Duodenal mucosa (tissue), 2 donors: ENCODE results near the gene SLC39A11.
"Not testable (repeated sequence)": the region's sequence is repeated elsewhere in the genome, so short reads cannot be mapped to it uniquely, and the experiment has no call there.

Experiments used
- H3K27ac ChIP-seq: one replicate; pipeline ENCODE4 v1.7.0; 2013; ENCODE audit warnings: low read depth, low read length
- H3K27me3 ChIP-seq, 2 donors: one replicate each; pipeline ENCODE4 v1.7.0; 2013; ENCODE audit warnings: low read length in 2 of 2, control low read depth in 1 of 2; ENCODE audit not compliant: insufficient read depth in 2 of 2, control insufficient read depth in 1 of 2
- H3K36me3 ChIP-seq, 2 donors: one replicate each; pipeline ENCODE4 v1.7.0; 2013; ENCODE audit warnings: low read length in 2 of 2, control low read depth in 1 of 2; ENCODE audit not compliant: insufficient read depth in 2 of 2, control insufficient read depth in 1 of 2
- H3K4me1 ChIP-seq, 2 donors: one replicate each; pipeline ENCODE4 v1.7.0; 2013; ENCODE audit warnings: low read length in 2 of 2, control low read depth in 1 of 2; ENCODE audit not compliant: insufficient read depth in 2 of 2, control insufficient read depth in 1 of 2
- H3K4me3 ChIP-seq, 2 donors: one replicate each; pipeline ENCODE4 v1.7.0; 2013; ENCODE audit warnings: low read length in 2 of 2, low read depth in 1 of 2
- H3K9ac ChIP-seq, 2 donors: one replicate each; pipeline ENCODE4 v1.7.0; 2013; ENCODE audit warnings: low read length in 2 of 2, low read depth in 1 of 2
- H3K9me3 ChIP-seq, 2 donors: one replicate each; pipeline ENCODE4 v1.7.0; 2013; ENCODE audit warnings: low read length in 2 of 2, control low read depth in 1 of 2; ENCODE audit not compliant: control insufficient read depth in 1 of 2

The SLC39A11 gene

GRCh38 chr17:73092523-73093135 lies at the start of gene SLC39A11:
SLC39A11 (minus strand) TSS chr17:73092688; CDS start chr17:73088764, 3,924 bp downstream.
- peak within 1 kb of the TSS; percentile 63 to 85 for H3K4me3 ChIP-seq
- peaks cover under 1 to 4% of the 10 kb centered on the region in 2 donors for H3K36me3 ChIP-seq
- H3K9ac ChIP-seq, result peak within 1 kb of the TSS; percentile 16 to 63
- no peak within 1 kb of the TSS for H3K27ac ChIP-seq
- H3K27me3 ChIP-seq, result peaks cover 0 to 6% of the 10 kb centered on the region in 2 donors
- no peaks in the 10 kb centered on the region for H3K9me3 ChIP-seq
- peaks cover 5 to 11% of the 10 kb centered on the region in 2 donors for H3K4me1 ChIP-seq

GRCh38 chr17:73141411-73141810 lies 48.9 kb upstream of the SLC39A11 start:
- H3K4me1 ChIP-seq, result no peaks in the 10 kb centered on the region
- no peak overlapping the region for H3K4me3 ChIP-seq
- H3K27me3 ChIP-seq, result no peaks in the 10 kb centered on the region
- peaks cover 4 to 15% of the 10 kb centered on the region in 2 donors for H3K9me3 ChIP-seq
- no peaks in the 10 kb centered on the region for H3K36me3 ChIP-seq
- H3K9ac ChIP-seq, result no peak overlapping the region
- H3K27ac ChIP-seq, result no peak overlapping the region

GRCh38 chr17:73140566-73140965 lies 48.1 kb upstream of the SLC39A11 start:
- peaks cover under 1 to 10% of the 10 kb centered on the region in 2 donors for H3K9me3 ChIP-seq
- H3K27ac ChIP-seq, result no peak overlapping the region
- H3K36me3 ChIP-seq, result no peaks in the 10 kb centered on the region
- no peak overlapping the region for H3K4me3 ChIP-seq
- H3K4me1 ChIP-seq, result no peaks in the 10 kb centered on the region
- H3K9ac ChIP-seq, result no peak overlapping the region
- no peaks in the 10 kb centered on the region for H3K27me3 ChIP-seq

- Histone ChIP-seq H3K27me3 (no peaks in the 10 kb centered on the region), H3K27ac (no peak overlapping the region), H3K4me1 (no peaks in the 10 kb centered on the region), H3K9ac (no peak overlapping the region), H3K4me3 (no peak overlapping the region), H3K9me3 (peaks cover 0 to under 1% of the 10 kb centered on the region in 2 donors), H3K36me3 (no peaks in the 10 kb centered on the region)
These were observed 46.8 kb upstream of the SLC39A11 start for GRCh38 chr17:73139296-73139695.

- Histone ChIP-seq H3K27me3 (no peaks in the 10 kb centered on the region), H3K27ac (no peak overlapping the region), H3K4me1 (no peaks in the 10 kb centered on the region), H3K9me3 (no peaks in the 10 kb centered on the region), H3K36me3 (no peaks in the 10 kb centered on the region), H3K4me3 (no peak overlapping the region), H3K9ac (no peak overlapping the region)
These were observed 46.2 kb upstream of the SLC39A11 start for GRCh38 chr17:73138541-73139138.

- no peak overlapping the region for H3K27ac ChIP-seq
- no peaks in the 10 kb centered on the region for H3K27me3 ChIP-seq
- no peaks in the 10 kb centered on the region for H3K36me3 ChIP-seq
- no peaks in the 10 kb centered on the region for H3K9me3 ChIP-seq
- no peak overlapping the region for H3K9ac ChIP-seq
- H3K4me1 ChIP-seq, result no peaks in the 10 kb centered on the region
- H3K4me3 ChIP-seq, result no peak overlapping the region
These were observed 44.9 kb upstream of the SLC39A11 start for GRCh38 chr17:73137376-73137775.

- Histone ChIP-seq H3K9me3 (no peaks in the 10 kb centered on the region), H3K36me3 (no peaks in the 10 kb centered on the region), H3K27me3 (no peaks in the 10 kb centered on the region), H3K27ac (no peak overlapping the region), H3K9ac (no peak overlapping the region), H3K4me3 (no peak overlapping the region), H3K4me1 (no peaks in the 10 kb centered on the region)
These were observed 43.3 kb upstream of the SLC39A11 start for GRCh38 chr17:73135766-73136165.

- Histone ChIP-seq H3K27me3 (no peaks in the 10 kb centered on the region), H3K9me3 (no peaks in the 10 kb centered on the region), H3K4me1 (no peaks in the 10 kb centered on the region), H3K27ac (no peak overlapping the region), H3K4me3 (no peak overlapping the region), H3K9ac (no peak overlapping the region), H3K36me3 (no peaks in the 10 kb centered on the region)
These were observed 41.6 kb upstream of the SLC39A11 start for GRCh38 chr17:73133911-73134649.

GRCh38 chr17:73132085-73132492 lies 39.6 kb upstream of the SLC39A11 start:
- H3K9me3 ChIP-seq, result no peaks in the 10 kb centered on the region
- H3K4me3 ChIP-seq, result no peak overlapping the region
- H3K27me3 ChIP-seq, result no peaks in the 10 kb centered on the region
- no peak overlapping the region for H3K9ac ChIP-seq
- no peaks in the 10 kb centered on the region for H3K4me1 ChIP-seq
- H3K27ac ChIP-seq, result no peak overlapping the region
- no peaks in the 10 kb centered on the region for H3K36me3 ChIP-seq

- H3K27ac ChIP-seq, H3K4me1 ChIP-seq, H3K4me3 ChIP-seq, H3K9me3 ChIP-seq, H3K36me3 ChIP-seq, H3K9ac ChIP-seq, H3K27me3 ChIP-seq: not testable (repeated sequence)
These were observed 39.0 kb upstream of the SLC39A11 start for GRCh38 chr17:73131439-73131838.
